NCI-H128 (cell line): ENCODE data around the gene EEF2.
"Not testable (repeated sequence)": the region's sequence is repeated elsewhere in the genome, so short reads cannot be mapped to it uniquely, and the experiment has no call there.

ENCODE experiments used
- DNase-seq: peaks from one replicate; lab custom pipeline; 2025; ENCODE audit not compliant: unreplicated experiment; lab: John Stamatoyannopoulos, UW

Gene EEF2

GRCh38 chr19:3950871-3951861 lies 34.1 kb downstream of the EEF2 start:
- DNase-seq: no peak

GRCh38 chr19:3949997-3950859 lies 35.0 kb downstream of the EEF2 start:
- no peak for DNase-seq

DNA sequence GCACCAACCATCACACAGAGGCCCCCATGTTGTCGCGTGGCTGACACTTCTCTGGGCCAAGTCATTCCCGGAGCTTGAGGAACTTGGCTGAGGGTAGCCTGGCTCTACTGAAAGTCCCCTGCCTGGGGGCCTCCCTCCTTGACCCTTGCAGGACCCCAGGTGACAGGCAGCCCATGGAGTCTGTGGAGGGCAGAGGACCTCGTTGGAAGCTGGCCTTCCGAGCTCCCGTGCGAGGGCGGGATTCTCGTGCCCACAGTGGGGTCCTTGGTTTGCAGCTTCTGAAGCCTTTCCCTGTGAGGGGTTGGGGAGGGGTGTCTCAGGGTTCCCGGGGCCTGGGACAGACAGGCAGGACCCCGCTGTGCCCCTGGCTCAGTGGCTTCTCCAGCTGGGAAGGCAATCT lies 36.0 kb downstream of the EEF2 start:
- DNase-seq: no peak

DNA sequence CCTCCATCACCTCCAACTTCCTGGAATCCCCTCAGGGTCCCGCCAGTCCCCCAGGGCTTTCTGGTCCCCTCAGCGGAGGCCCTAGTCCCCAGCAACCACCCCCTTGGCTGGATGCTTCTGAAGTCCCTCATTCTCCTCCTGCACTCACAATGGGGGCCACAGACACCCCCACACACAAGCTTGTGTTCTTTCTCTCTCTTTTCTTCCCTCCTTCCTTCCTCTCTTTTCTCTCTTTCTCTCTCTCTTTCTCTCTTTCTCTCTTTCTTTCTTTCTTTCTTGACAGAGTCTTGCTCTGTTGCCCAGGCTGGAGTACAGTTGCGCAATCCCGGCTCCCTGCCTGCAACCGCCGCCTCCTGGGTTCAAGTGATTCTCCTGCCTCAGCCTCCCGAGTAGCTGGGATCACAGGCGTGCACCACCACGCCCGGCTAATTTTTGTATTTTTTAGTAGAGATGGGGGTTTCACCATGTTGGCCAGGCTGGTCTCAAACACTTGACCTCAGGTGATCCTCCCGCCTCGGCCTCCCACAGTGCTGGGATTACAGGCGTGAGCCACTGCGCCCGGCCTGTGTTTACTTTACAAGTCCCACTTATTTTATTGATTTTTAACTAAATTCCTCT lies 37.8 kb downstream of the EEF2 start:
- not testable (repeated sequence) for DNase-seq

DNA sequence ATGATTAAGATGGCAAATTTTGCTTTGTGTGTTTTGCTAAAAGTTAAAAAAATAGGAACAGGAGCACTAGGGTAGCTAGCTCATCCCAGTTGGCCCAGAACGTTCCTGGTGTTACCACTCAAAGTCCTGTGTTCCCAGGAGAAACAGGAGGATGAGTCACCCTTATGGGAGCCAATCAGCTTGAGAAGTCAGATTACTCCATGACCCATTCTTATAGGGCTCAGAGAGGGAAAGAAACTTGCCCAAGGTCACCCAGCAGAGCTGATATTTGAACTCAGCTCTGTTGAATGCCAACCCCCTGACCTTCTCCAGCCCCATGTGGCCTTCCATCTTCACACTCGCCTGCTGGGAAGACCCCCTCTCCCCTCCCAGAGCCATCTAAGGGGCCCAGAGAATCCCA lies 39.4 kb downstream of the EEF2 start:
- no peak for DNase-seq

DNA sequence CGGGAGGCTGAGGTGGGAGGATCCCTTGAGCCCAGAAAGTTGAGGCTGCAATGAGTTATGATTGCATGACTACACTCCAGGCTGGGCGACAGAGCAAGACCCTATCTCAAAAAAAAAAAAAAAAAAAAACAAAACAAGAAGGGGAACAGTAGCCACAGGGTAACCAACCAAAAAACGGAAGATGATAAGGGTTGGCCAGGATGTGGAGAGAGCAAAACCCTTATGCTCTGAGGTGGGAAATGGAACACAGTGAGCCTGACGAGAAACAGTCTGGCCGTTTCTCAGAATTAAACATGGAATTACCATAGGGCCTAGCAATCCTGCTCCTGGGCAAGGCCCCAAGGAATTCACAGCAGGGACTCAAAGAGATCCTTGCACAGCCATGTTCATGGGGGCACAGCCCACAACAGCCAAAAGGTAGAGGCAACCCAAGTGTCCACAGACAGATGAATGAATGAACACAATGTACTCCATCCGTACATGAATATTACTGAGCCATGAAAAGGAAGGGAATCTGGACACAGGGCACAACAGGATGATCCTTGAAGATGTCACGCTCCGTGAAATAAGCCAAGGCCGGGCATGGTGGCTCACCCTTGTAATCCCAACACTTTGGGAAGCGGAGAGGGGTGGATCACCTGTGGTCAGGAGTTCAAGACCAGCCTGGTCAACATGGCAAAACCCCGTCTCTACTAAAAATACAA lies 41.1 kb downstream of the EEF2 start:
- DNase-seq: no peak

GRCh38 chr19:3942790-3943409 lies 42.4 kb downstream of the EEF2 start:
- DNase-seq: no peak

- not testable (repeated sequence) for DNase-seq
Measured at GRCh38 chr19:3938300-3938950, 46.8 kb downstream of the EEF2 start.

- DNase-seq: no peak
Measured at GRCh38 chr19:3936506-3937442, 48.5 kb downstream of the EEF2 start.

GRCh38 chr19:3932931-3933810 lies 52.1 kb downstream of the EEF2 start, which contains the start of gene NMRK2:
NMRK2 (plus strand) TSS chr19:3933069; CDS start chr19:3933672, 603 bp downstream.
- DNase-seq: no peak

DNA sequence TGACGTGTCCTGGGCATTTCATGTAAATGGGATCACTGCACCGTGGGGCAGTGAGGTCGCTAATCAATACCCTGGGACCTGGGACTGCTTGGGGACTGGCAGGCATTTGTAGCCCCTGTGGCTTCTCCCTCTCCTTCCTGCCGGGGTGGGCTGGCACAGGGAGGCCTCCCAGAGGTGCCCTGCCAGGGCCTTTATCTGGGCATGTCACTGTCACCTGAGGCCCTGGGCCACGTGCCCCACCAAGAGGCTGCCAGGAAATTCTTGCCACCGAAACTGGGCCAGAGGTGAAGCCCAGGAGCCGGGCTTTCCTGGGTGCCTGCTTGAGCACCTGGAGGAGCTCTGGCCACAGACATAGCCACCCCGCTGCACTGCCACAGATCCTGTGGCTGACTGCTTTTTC lies 54.2 kb downstream of the EEF2 start:
- DNase-seq: no peak
